Measurements from ENCODE around the gene ZFYVE9.

ZFYVE9 gene

DNA sequence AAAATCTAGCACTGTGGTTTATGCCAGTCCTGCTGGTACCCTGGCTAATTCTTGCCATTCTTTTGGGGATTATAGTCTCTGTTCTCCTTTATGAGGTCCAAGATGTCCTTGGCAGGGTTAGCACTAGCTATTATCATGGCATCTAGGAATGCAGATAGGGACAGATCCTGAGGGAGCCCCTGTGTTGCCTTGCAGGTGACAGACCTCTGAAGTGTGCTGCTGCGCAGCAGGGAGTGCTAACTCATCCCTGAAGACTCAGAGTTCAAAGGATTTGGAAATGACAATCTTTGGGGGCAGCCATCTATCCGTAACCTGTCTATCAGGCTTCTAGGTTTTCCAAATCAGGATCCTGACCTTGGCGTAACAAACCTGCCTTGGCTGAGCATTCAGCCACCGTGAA lies 16.3 kb downstream of the ZFYVE9 start:
- no peak overlapping the region for H3K4me3 ChIP-seq (ENCODE audit: low read depth, low read length)
- CTCF ChIA-PET: interaction anchor here (0.8 to 1.3 kb wide), 2 partner anchors 139 to 191 kb away, joined by 4 read pairs; no protein-coding TSS in a partner anchor
- POLR2A ChIA-PET: no interaction called here
- TF ChIP-seq, protein P1, sequence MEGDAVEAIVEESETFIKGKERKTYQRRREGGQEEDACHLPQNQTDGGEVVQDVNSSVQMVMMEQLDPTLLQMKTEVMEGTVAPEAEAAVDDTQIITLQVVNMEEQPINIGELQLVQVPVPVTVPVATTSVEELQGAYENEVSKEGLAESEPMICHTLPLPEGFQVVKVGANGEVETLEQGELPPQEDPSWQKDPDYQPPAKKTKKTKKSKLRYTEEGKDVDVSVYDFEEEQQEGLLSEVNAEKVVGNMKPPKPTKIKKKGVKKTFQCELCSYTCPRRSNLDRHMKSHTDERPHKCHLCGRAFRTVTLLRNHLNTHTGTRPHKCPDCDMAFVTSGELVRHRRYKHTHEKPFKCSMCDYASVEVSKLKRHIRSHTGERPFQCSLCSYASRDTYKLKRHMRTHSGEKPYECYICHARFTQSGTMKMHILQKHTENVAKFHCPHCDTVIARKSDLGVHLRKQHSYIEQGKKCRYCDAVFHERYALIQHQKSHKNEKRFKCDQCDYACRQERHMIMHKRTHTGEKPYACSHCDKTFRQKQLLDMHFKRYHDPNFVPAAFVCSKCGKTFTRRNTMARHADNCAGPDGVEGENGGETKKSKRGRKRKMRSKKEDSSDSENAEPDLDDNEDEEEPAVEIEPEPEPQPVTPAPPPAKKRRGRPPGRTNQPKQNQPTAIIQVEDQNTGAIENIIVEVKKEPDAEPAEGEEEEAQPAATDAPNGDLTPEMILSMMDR (IDR thresholded peaks at IDR 0.05; ENCODE audit: insufficient read depth, low read length, missing control alignments): no peak
- no peak for DNase-seq (ENCODE audit: low read depth, low spot score)

DNA sequence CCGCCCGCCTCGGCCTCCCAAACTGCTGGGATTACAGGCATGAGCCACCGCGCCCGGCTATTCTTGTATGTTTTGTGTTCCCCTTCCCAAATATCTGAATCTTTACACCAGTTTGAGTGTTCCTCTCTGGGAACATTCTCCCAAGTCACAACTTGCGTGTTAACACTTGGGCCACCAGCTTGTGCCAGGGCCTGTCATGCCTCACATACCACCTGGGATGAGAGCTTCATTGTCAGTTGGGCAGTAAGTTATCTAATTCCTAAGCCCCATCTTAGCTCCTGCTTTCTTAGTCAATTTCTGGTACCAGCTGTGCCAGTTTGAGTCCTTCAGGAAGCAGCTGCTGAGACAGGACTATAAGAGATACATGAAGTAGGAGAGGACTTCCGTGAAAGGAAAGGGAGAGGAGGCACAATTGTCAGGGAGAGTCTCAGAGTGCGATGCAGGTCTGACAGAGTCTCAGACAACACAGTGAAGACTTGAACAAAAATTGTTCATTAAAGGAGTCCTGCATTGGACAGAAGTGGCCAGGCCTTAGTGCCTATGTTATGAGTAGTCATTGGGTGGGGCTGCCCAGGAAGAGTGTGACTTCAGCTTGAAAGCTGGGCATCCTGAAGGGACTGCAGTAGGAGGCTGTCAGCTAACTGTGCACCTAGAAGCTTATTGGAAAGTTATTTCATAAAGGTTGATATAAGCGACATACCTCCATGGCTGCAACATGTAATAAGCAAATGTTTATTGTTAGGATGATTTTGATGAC lies 17.3 kb downstream of the ZFYVE9 start:
- TF ChIP-seq, protein P1 (IDR thresholded peaks at IDR 0.05; ENCODE audit: insufficient read depth, low read length, missing control alignments): no peak
- DNase-seq (ENCODE audit: low read depth, low spot score): no peak
- ChIA-PET CTCF (interaction anchor here (0.7 to 1.7 kb wide), 3 partner anchors 17 to 464 kb away, joined by 3 to 5 read pairs (median 4); no protein-coding TSS in a partner anchor), POLR2A (interaction anchor here (0.6 to 1.0 kb wide), 3 partner anchors 17 to 193 kb away, joined by 3 read pairs; no protein-coding TSS in a partner anchor)
- H3K4me3 ChIP-seq (ENCODE audit: low read depth, low read length): no peak overlapping the region

DNA sequence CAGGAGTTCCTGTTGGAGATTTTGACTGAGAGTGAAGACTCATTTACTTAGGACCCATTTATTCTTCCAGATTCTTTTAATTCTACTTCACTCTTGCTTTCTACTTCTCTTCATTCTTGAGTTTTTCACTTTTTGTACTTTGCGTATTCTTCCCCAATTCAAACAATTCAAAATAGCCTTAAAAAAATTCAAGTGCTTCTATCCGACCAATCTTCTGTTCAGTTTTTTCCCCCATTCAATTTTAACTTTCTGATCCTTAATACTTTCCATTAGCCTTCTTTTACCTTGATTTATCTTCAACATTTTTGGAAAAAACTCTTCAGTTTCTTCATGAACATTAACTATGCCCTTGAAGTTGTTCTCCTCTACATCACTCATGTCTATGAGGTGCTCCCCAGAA lies 21.1 kb downstream of the ZFYVE9 start:
- no peak overlapping the region for H3K4me3 ChIP-seq (ENCODE audit: low read depth, low read length)
- TF ChIP-seq, protein P1 (IDR thresholded peaks at IDR 0.05; ENCODE audit: insufficient read depth, low read length, missing control alignments): no peak
- ChIA-PET POLR2A (no interaction called here), CTCF (interaction anchor here (1.5 kb wide), 1 partner anchor 12 kb away, joined by 3 read pairs; no protein-coding TSS in a partner anchor)
- no peak for DNase-seq (ENCODE audit: low read depth, low spot score)

DNA sequence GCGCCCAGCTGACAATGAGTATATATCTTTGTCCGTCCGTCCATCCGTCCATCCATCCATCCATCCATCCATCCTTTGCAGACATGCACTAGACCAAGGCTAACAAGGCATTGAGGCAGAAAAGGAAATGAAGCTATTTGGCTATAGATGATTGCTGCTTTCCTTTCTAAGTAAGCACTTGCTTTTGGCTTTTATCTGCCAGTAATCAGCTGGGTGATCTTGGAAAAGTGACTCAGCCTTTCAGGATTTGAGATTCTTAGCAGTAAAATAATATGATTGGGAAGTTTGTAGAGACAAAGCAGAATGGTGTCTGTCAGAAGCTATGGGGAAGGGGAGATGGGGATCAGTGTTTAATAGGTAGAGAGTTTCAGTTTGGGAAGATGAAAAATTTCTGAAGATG lies 22.7 kb downstream of the ZFYVE9 start:
- DNase-seq (ENCODE audit: low read depth, low spot score): no peak
- POLR2A ChIA-PET: no interaction called here
- TF ChIP-seq, protein P1 (IDR thresholded peaks at IDR 0.05; ENCODE audit: insufficient read depth, low read length, missing control alignments): no peak
- CTCF ChIA-PET: interaction anchor here (1.2 kb wide), 1 partner anchor 10 kb away, joined by 3 read pairs; no protein-coding TSS in a partner anchor
- no peak overlapping the region for H3K4me3 ChIP-seq (ENCODE audit: low read depth, low read length)

DNA sequence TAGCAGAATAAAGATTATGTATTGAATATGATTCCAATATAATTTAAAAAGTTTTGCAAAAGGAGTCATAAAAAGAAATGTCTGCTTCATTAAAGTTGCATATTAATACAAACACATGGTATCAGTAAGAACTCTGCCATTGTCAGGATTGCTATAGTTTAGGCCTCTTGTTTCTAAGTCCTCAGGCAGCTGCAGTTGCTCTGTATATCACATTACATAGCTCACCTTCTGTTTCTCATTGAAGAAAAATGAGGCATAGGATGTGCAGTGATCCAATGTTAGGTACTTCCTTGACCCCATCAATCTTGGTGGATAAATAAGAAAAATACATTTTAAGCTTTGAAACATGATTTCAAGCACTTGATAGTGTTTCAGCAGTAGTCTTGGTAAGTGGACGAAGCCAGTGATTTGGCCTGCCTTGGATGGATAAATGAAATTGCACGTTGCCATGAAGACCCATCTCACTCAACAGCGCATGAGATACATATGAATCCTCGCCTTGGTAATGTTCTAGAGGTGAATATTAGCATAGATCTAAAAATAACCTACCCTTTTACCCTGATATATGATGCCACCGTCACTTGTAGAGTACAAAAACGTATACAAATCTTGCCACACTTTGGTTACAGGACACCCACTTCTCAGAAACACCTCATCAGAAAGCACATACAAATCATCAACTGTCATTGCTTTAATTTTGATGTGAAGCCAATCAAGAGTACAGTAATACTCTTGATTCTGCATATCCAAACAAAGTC lies 25.3 kb downstream of the ZFYVE9 start:
- TF ChIP-seq, protein P1 (IDR thresholded peaks at IDR 0.05; ENCODE audit: insufficient read depth, low read length, missing control alignments): no peak
- CTCF ChIA-PET: no interaction called here
- POLR2A ChIA-PET: no interaction called here

More for the DNA sequence above, 25.3 kb downstream of the ZFYVE9 start:
- no peak overlapping the region for H3K4me3 ChIP-seq (ENCODE audit: low read depth, low read length)
- DNase-seq (ENCODE audit: low read depth, low spot score): no peak
